ENCODE data around the gene PTPRE.
A peak's percentile ranks its signal among the peaks of the same experiment; 100 is the strongest.

DNA sequence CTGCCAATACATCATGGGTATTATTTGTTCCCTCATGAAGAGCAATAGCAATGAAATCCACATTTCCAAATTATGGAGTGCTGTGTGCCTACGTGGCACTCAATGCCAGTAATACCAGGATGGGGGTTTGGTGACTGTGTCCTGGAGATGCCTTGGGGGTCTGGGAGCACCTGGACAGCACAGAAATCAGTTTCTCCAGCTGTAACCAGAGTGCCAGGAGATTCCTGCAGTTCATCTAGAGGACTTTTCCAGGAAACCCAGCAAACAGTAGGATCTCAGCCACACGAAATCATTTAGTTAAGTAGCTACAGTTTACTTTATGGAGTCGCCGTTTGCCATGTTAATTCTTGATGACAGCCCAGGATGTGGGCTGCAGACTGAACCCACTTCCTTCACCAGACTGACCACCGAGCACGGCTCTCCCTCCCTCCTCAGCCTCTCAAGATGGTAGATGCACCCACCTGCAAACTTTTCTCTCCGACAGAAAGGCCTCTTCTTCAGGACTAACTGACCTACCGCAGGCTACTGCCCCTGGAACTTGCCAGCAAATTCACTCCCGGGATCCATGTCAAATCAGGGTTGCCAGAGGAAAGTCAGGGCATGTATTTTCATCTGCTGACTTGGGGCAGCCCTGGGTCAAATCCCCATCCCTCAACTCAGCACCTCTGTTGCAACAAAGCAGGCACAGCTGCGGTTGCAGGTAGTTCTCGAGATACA is 189.0 kb downstream of the PTPRE start:
- TF ChIP-seq CTCF (IDR thresholded peaks at IDR 0.05; ENCODE audit: low read depth, low read length), result no peak
- TF ChIP-seq POLR2A (IDR thresholded peaks at IDR 0.05; ENCODE audit: extremely low read depth, insufficient read length), result peak; percentile 8
- TF ChIP-seq, protein P1, sequence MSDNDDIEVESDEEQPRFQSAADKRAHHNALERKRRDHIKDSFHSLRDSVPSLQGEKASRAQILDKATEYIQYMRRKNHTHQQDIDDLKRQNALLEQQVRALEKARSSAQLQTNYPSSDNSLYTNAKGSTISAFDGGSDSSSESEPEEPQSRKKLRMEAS (IDR thresholded peaks at IDR 0.05; ENCODE audit: low read depth, low read length), result peak; percentile 55; the same call in 1 of the 2 replicates
